ENCODE data around the gene ASIC5.

The ASIC5 gene

GRCh38 chr4:155846929-155847328, 19.1 kb downstream of the ASIC5 start:
- no peak for TF ChIP-seq ZFX (IDR thresholded peaks at IDR 0.05)
- no peak for TF ChIP-seq CTCF (conservative IDR thresholded peaks at IDR 0.05)
- H3K27ac ChIP-seq: no peak overlapping the region

GRCh38 chr4:155842080-155842479, 24.0 kb downstream of the ASIC5 start:
- no peak for TF ChIP-seq CTCF (conservative IDR thresholded peaks at IDR 0.05)
- no peak for TF ChIP-seq ZFX (IDR thresholded peaks at IDR 0.05)
- no peak overlapping the region for H3K27ac ChIP-seq

- no peak for TF ChIP-seq ZFX (IDR thresholded peaks at IDR 0.05)
- TF ChIP-seq CTCF (conservative IDR thresholded peaks at IDR 0.05): no peak
- H3K27ac ChIP-seq: no peak overlapping the region
Observed at GRCh38 chr4:155837203-155837796, 28.8 kb downstream of the ASIC5 start.

GRCh38 chr4:155832664-155833063, 33.4 kb downstream of the ASIC5 start:
- TF ChIP-seq ZFX (IDR thresholded peaks at IDR 0.05): no peak
- no peak for TF ChIP-seq CTCF (conservative IDR thresholded peaks at IDR 0.05)
- no peak overlapping the region for H3K27ac ChIP-seq

GRCh38 chr4:155828628-155829027, 37.4 kb downstream of the ASIC5 start:
- H3K27ac ChIP-seq: no peak overlapping the region
- TF ChIP-seq CTCF (conservative IDR thresholded peaks at IDR 0.05) (no peak), ZFX (IDR thresholded peaks at IDR 0.05) (no peak)

GRCh38 chr4:155822572-155822971, 43.5 kb downstream of the ASIC5 start:
- TF ChIP-seq ZFX (IDR thresholded peaks at IDR 0.05) (no peak), CTCF (conservative IDR thresholded peaks at IDR 0.05) (no peak)
- H3K27ac ChIP-seq: no peak overlapping the region

- no peak overlapping the region for H3K27ac ChIP-seq
- TF ChIP-seq ZFX (IDR thresholded peaks at IDR 0.05) (no peak), CTCF (conservative IDR thresholded peaks at IDR 0.05) (no peak)
Observed at GRCh38 chr4:155820887-155821518, 45.1 kb downstream of the ASIC5 start.

All from C4-2B (cell line).